HEK293T (cell line): ENCODE data around the gene TEN1.

ENCODE experiments used
- BHLHE40 ChIP-seq: fragments of 450-650 bp; IDR thresholded peaks from 2 replicates; pipeline ENCODE4 v1.6.1; 2016; ENCODE audit warnings: mild to moderate bottlenecking, moderate library complexity, borderline replicate concordance
- ELF4 ChIP-seq: fragments of 450-650 bp; IDR thresholded peaks from 2 replicates; pipeline ENCODE4 v1.6.1; 2017; ENCODE audit warnings: antibody characterized with exemption
- FOXK2 ChIP-seq: fragments of 450-650 bp; IDR thresholded peaks from 2 replicates; pipeline ENCODE4 v1.6.1; 2016; ENCODE audit warnings: mild to moderate bottlenecking
- HDGF ChIP-seq: fragments of 450-650 bp; IDR thresholded peaks from 2 replicates; pipeline ENCODE4 v1.6.1; 2017; ENCODE audit warnings: antibody characterized with exemption, borderline replicate concordance
- L3MBTL2 ChIP-seq: fragments of 450-650 bp; conservative IDR thresholded peaks from 2 replicates; pipeline ENCODE4 v1.6.1; 2016; ENCODE audit warnings: mild to moderate bottlenecking
- LEF1 ChIP-seq: fragments of 450-650 bp; IDR thresholded peaks from 2 replicates; pipeline ENCODE4 v1.6.1; 2017; ENCODE audit warnings: mild to moderate bottlenecking, borderline replicate concordance
- SP1 ChIP-seq: fragments of 450-650 bp; IDR thresholded peaks from 2 replicates; pipeline ENCODE4 v1.6.1; 2017
- TF ChIP-seq, protein P1 (sequence below): fragments of 450-650 bp; IDR thresholded peaks from 2 replicates; pipeline ENCODE4 v1.6.1; 2016

DNA sequence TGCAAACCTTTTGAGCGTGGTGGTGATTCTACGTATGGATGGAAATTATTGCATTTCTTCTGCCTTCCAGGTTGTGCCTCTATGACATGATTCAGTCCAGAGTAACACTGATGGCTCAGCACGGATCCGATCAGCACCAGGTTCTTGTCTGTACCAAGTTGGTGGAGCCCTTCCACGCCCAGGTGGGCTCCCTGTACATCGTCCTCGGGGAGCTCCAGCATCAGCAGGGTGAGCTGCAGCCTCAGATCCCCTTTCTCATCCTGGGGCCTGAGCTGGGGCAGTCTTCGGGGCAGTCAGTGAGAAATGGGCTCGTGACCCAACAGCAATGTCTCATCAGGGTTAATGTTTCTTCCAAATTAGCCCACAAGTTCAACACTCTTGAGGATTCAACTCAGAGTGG is 12.4 kb downstream of the TEN1 start:
- TF ChIP-seq L3MBTL2 (no peak), FOXK2 (no peak), ELF4 (no peak), SP1 (no peak), LEF1 (no peak), BHLHE40 (no peak), HDGF (no peak)
- TF ChIP-seq, protein P1, sequence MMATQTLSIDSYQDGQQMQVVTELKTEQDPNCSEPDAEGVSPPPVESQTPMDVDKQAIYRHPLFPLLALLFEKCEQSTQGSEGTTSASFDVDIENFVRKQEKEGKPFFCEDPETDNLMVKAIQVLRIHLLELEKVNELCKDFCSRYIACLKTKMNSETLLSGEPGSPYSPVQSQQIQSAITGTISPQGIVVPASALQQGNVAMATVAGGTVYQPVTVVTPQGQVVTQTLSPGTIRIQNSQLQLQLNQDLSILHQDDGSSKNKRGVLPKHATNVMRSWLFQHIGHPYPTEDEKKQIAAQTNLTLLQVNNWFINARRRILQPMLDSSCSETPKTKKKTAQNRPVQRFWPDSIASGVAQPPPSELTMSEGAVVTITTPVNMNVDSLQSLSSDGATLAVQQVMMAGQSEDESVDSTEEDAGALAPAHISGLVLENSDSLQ = no peak
